Measurements from ENCODE around the gene CD68. TPM values are rescaled to one million over a fixed set of nuclear protein-coding genes. Genes with fewer than 3 reads are reported as not detected.

The CD68 gene
- total RNA-seq, 1 donor from 2014 or later = 5.0 TPM

DNA sequence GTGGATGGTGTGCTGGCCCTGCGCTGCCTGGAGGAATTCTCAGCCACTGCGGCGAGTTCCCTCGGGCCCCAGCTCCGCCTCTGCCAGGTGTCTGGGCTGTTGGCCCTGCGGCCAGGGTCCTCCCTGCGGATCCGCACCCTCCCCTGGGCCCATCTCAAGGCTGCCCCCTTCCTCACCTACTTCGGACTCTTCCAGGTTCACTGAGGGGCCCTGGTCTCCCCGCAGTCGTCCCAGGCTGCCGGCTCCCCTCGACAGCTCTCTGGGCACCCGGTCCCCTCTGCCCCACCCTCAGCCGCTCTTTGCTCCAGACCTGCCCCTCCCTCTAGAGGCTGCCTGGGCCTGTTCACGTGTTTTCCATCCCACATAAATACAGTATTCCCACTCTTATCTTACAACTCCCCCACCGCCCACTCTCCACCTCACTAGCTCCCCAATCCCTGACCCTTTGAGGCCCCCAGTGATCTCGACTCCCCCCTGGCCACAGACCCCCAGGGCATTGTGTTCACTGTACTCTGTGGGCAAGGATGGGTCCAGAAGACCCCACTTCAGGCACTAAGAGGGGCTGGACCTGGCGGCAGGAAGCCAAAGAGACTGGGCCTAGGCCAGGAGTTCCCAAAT, 22.2 kb upstream of the CD68 start:
- no peaks in the 10 kb centered on the region for H3K9me3 Mint-ChIP-seq
- H3K4me3 Mint-ChIP-seq = no peak overlapping the region
- H3K27me3 Mint-ChIP-seq = no peaks in the 10 kb centered on the region
- no peak for TF ChIP-seq CTCF (conservative IDR thresholded peaks at IDR 0.05)
- H3K4me1 Mint-ChIP-seq (ENCODE audit: unreplicated experiment) = peaks cover 41% of the 10 kb centered on the region
- H3K36me3 Mint-ChIP-seq = no peaks in the 10 kb centered on the region
- DNase-seq (ENCODE audit: extremely low spot score, unreplicated experiment) = no peak
- H3K27ac Mint-ChIP-seq = no peak overlapping the region

- DNase-seq (ENCODE audit: extremely low spot score, unreplicated experiment) = no peak
- Mint-ChIP-seq H3K36me3 (peaks cover 4% of the 10 kb centered on the region), H3K27me3 (no peaks in the 10 kb centered on the region), H3K27ac (peak overlapping the region; percentile 92), H3K4me1 (ENCODE audit: unreplicated experiment) (peaks cover 46% of the 10 kb centered on the region), H3K4me3 (peak overlapping the region; percentile 80), H3K9me3 (no peaks in the 10 kb centered on the region)
- TF ChIP-seq CTCF (conservative IDR thresholded peaks at IDR 0.05) = no peak
These were observed 21.5 kb upstream of the CD68 start for GRCh38 chr17:7557775-7558543.

GRCh38 chr17:7558544-7559319, 20.7 kb upstream of the CD68 start, which contains the start of gene TNFSF13:
TSS of gene TNFSF13 (plus strand) at chr17:7558750. CDS start at chr17:7559040, 290 bp downstream.
- no peak for DNase-seq (ENCODE audit: extremely low spot score, unreplicated experiment)
- H3K9me3 Mint-ChIP-seq = no peaks in the 10 kb centered on the region
- peak within 1 kb of the TSS; percentile 80 for H3K4me3 Mint-ChIP-seq
- no peak for TF ChIP-seq CTCF (conservative IDR thresholded peaks at IDR 0.05)
- peaks cover 46% of the 10 kb centered on the region for H3K4me1 Mint-ChIP-seq (ENCODE audit: unreplicated experiment)
- peak within 1 kb of the TSS; percentile 97 for H3K27ac Mint-ChIP-seq
- H3K36me3 Mint-ChIP-seq = peaks cover 4% of the 10 kb centered on the region
- H3K27me3 Mint-ChIP-seq = no peaks in the 10 kb centered on the region

- peak overlapping the region; percentile 97 for H3K27ac Mint-ChIP-seq
- DNase-seq (ENCODE audit: extremely low spot score, unreplicated experiment) = no peak
These were observed 19.9 kb upstream of the CD68 start for GRCh38 chr17:7559320-7560171.

More at GRCh38 chr17:7559320-7560171, 19.9 kb upstream of the CD68 start:
- H3K36me3 Mint-ChIP-seq = peaks cover 4% of the 10 kb centered on the region
- H3K9me3 Mint-ChIP-seq = no peaks in the 10 kb centered on the region
- TF ChIP-seq CTCF (conservative IDR thresholded peaks at IDR 0.05) = no peak
- peaks cover 51% of the 10 kb centered on the region for H3K4me1 Mint-ChIP-seq (ENCODE audit: unreplicated experiment)
- no peaks in the 10 kb centered on the region for H3K27me3 Mint-ChIP-seq
- H3K4me3 Mint-ChIP-seq = peak overlapping the region; percentile 95

Data from type B pancreatic cell (in vitro differentiated cells).